Right cardiac atrium (tissue), 5 donors: Measurements from ENCODE around the gene CD164. TPM values are rescaled to one million over a fixed set of nuclear protein-coding genes. Genes with fewer than 3 reads are reported as not detected.

ENCODE experiments used
- ATAC-seq, 2 donors: fragments of 200-7000 bp; cut with Tn5 transposase; one replicate each; pipeline versions ENCODE4 v1.8.0 to v1.9.1; 2020; ENCODE audit warnings: moderate library complexity in 2 of 2, mild to moderate bottlenecking in 1 of 2
- DNase-seq, 3 donors: peaks; one replicate each; pipeline ENCODE4 v3.0.0-alpha.2; 2020
- H3K27ac ChIP-seq: one replicate; pipeline ENCODE4 v1.5.1; 2013; ENCODE audit warnings: mild to moderate bottlenecking, low read length, control low read depth, moderate library complexity
- H3K27me3 ChIP-seq: one replicate; pipeline ENCODE4 v1.6.1; 2013; ENCODE audit not compliant: control insufficient read depth, insufficient read depth
- H3K4me1 ChIP-seq: one replicate; pipeline ENCODE4 v1.6.1; 2013; ENCODE audit warnings: low read length; ENCODE audit not compliant: control insufficient read depth, insufficient read depth
- H3K4me3 ChIP-seq: one replicate; pipeline ENCODE4 v1.5.1; 2013; ENCODE audit warnings: low read length, control low read depth
- H3K9me3 ChIP-seq: one replicate; pipeline ENCODE4 v1.6.1; 2013; ENCODE audit warnings: low read length; ENCODE audit not compliant: control insufficient read depth
- WGBS: extraction: QIAGEN DNeasy Blood & Tissue Kit; methylation state at CpG from one replicate; pipeline ENCODE4 v1.1.7; 2013; 5-methylcytosine and 5-hydroxymethylcytosine counted together
- intact Hi-C, 4 donors: fragments of 100-400 bp; cut with DNase I; formaldehyde crosslinking; loops; one replicate each; pipeline versions ENCODE4 v1.11.0 to v1.14.0; 2022 to 2023
- long read RNA-seq, 4 donors: library from polyadenylated mRNA; unstranded; transcript quantifications; one replicate each; pipeline ENCODE4 v2.0.0, GENCODE V29; 2020 to 2021
- polyA plus RNA-seq: library from polyadenylated mRNA; stranded (reverse); fragments of 200-250 nt; gene quantifications from one replicate; pipeline ENCODE4 v1.2.3, GENCODE V29; 2013
- total RNA-seq, 4 donors: library from RNA; stranded (reverse); fragmentation: NEBNext Ultra II Directional; extraction: Animal tissue kit (Norgen Biotek cat#: 25700); gene quantifications; one replicate each; pipeline ENCODE4 v1.2.1, GENCODE V29; 2021
- donor health status: healthy with polysubstance abuse.
- donor health status: DM: no; HTN: yes; CAD: no.
- donor health status: DM: no; HTN: no; CAD: no.
- donor health status: DM: no; HTN: yes; CAD: no; lungs with severe emphysema.
- donor health status: DM: yes; HTN: yes; CAD: no.

The CD164 gene
- total RNA-seq (100 to 1,000 TPM; 128 to 141 (median 135) TPM), polyA plus RNA-seq (105 TPM)
- long read RNA-seq, donor 1, transcript CD164-202 (6 exons, 3,365 nt): major isoform, 389 of 402 reads
- long read RNA-seq, donor 1, transcript CD164-203 (5 exons, 2,936 nt): minor isoform, 7 of 402 reads
- long read RNA-seq, donor 1, partial matches to known transcripts: 1 of 402 reads
- long read RNA-seq, donor 1, other reads (novel, unspliced or antisense): 4 of 402 reads
- long read RNA-seq, donor 2, transcript CD164-202 (6 exons, 3,365 nt): major isoform, 108 of 113 reads
- long read RNA-seq, donor 2, transcript CD164-203 (5 exons, 2,936 nt): minor isoform, 5 of 113 reads
- long read RNA-seq, donor 2, partial matches to known transcripts: 0 of 113 reads
- long read RNA-seq, donor 2, other reads (novel, unspliced or antisense): 0 of 113 reads
- long read RNA-seq, donor 3, full-length matches to known transcripts: 624 of 632 reads
- long read RNA-seq, donor 3, partial matches to known transcripts: 0 of 632 reads
- long read RNA-seq, donor 3, other reads (novel, unspliced or antisense): 8 of 632 reads
- long read RNA-seq, donor 4, transcript CD164-202 (6 exons, 3,365 nt): major isoform, 143 of 148 reads
- long read RNA-seq, donor 4, partial matches to known transcripts: 0 of 148 reads
- long read RNA-seq, donor 4, other reads (novel, unspliced or antisense): 2 of 148 reads

- Histone ChIP-seq H3K27ac (peak within 1 kb of the TSS; percentile 80), H3K27me3 (no peaks in the 10 kb centered on the region), H3K4me1 (no peaks in the 10 kb centered on the region), H3K4me3 (peak within 1 kb of the TSS; percentile 81), H3K9me3 (no peaks in the 10 kb centered on the region)
- ATAC-seq (peak; percentile 93 to 95), DNase-seq (peak; percentile 94 to 98 (median 97))
- under 1% methylated on average over 93 of the region's 93 CpGs for WGBS
- intact Hi-C loops: loop anchor here in 3 of 4 donors (5.0 to 10.0 kb wide), 2 partner anchors 195 to 287 kb away; partner anchors contain the start of genes CEP57L1 (in 2 of the 3) and SESN1 (in 2 of the 3)
Observed at GRCh38 chr6:109381747-109382575, at the start of gene CD164. Gene CD164, minus strand, starts transcription at chr6:109382467. Its CDS starts 89 bp downstream, at chr6:109382378.

GRCh38 chr6:109429496-109429895 is 47.2 kb upstream of the CD164 start:
- no peak for DNase-seq
- Histone ChIP-seq H3K9me3 (no peaks in the 10 kb centered on the region), H3K4me1 (peaks cover 4% of the 10 kb centered on the region), H3K27me3 (no peaks in the 10 kb centered on the region), H3K27ac (no peak overlapping the region), H3K4me3 (no peak overlapping the region)
- intact Hi-C loops: no loop called here
- WGBS: 91% methylated on average over 3 of the region's 3 CpGs
- ATAC-seq: no peak

- DNase-seq: no peak
Observed at GRCh38 chr6:109428889-109429477, 46.7 kb upstream of the CD164 start.

GRCh38 chr6:109424946-109425345 is 42.7 kb upstream of the CD164 start:
- H3K27me3 ChIP-seq: no peaks in the 10 kb centered on the region
- H3K4me3 ChIP-seq: no peak overlapping the region
- no peaks in the 10 kb centered on the region for H3K9me3 ChIP-seq
- no peak overlapping the region for H3K27ac ChIP-seq
- intact Hi-C loops: no loop called here
- DNase-seq (no peak), ATAC-seq (no peak)
- WGBS: 90% methylated on average over 2 of the region's 2 CpGs
- H3K4me1 ChIP-seq: peaks cover 4% of the 10 kb centered on the region

More at GRCh38 chr6:109428889-109429477, 46.7 kb upstream of the CD164 start:
- H3K9me3 ChIP-seq: no peaks in the 10 kb centered on the region
- ATAC-seq: peak; percentile 47 to 63
- H3K27me3 ChIP-seq: no peaks in the 10 kb centered on the region
- no peak overlapping the region for H3K4me3 ChIP-seq
- H3K27ac ChIP-seq: no peak overlapping the region
- WGBS: 38% methylated on average over 7 of the region's 7 CpGs
- H3K4me1 ChIP-seq: peaks cover 4% of the 10 kb centered on the region
- intact Hi-C loops: no loop called here

GRCh38 chr6:109421184-109421583 is 38.9 kb upstream of the CD164 start:
- Histone ChIP-seq H3K27ac (no peak overlapping the region), H3K27me3 (no peaks in the 10 kb centered on the region), H3K4me3 (no peak overlapping the region), H3K4me1 (no peaks in the 10 kb centered on the region), H3K9me3 (no peaks in the 10 kb centered on the region)
- 85% methylated on average over 1 of the region's 1 CpG for WGBS
- no peak for ATAC-seq
- intact Hi-C loops: no loop called here
- no peak for DNase-seq

- Histone ChIP-seq H3K9me3 (no peaks in the 10 kb centered on the region), H3K4me1 (no peaks in the 10 kb centered on the region), H3K27ac (no peak overlapping the region), H3K4me3 (no peak overlapping the region), H3K27me3 (no peaks in the 10 kb centered on the region)
- DNase-seq: no peak
- WGBS: 52% methylated on average over 1 of the region's 1 CpG
- ATAC-seq: no peak
- intact Hi-C loops: no loop called here
Observed at GRCh38 chr6:109420751-109421150, 38.5 kb upstream of the CD164 start.

- no peaks in the 10 kb centered on the region for H3K4me1 ChIP-seq
- ATAC-seq: no peak
- no peaks in the 10 kb centered on the region for H3K27me3 ChIP-seq
- no peak overlapping the region for H3K4me3 ChIP-seq
- WGBS: 94% methylated on average over 4 of the region's 4 CpGs
- no peak overlapping the region for H3K27ac ChIP-seq
- intact Hi-C loops: no loop called here
- no peak for DNase-seq
- H3K9me3 ChIP-seq: no peaks in the 10 kb centered on the region
Observed at GRCh38 chr6:109417646-109418045, 35.4 kb upstream of the CD164 start.

GRCh38 chr6:109411034-109411433 is 28.8 kb upstream of the CD164 start:
- 93% methylated on average over 2 of the region's 2 CpGs for WGBS
- DNase-seq: no peak
- H3K4me1 ChIP-seq: no peaks in the 10 kb centered on the region
- intact Hi-C loops: no loop called here
- H3K4me3 ChIP-seq: no peak overlapping the region
- no peak for ATAC-seq
- H3K27me3 ChIP-seq: no peaks in the 10 kb centered on the region
- no peaks in the 10 kb centered on the region for H3K9me3 ChIP-seq
- H3K27ac ChIP-seq: no peak overlapping the region

GRCh38 chr6:109406196-109406595 is 23.9 kb upstream of the CD164 start:
- Histone ChIP-seq H3K27me3 (no peaks in the 10 kb centered on the region), H3K4me1 (no peaks in the 10 kb centered on the region), H3K9me3 (no peaks in the 10 kb centered on the region), H3K4me3 (no peak overlapping the region), H3K27ac (no peak overlapping the region)
- ATAC-seq (peak in 1 of 2 donors; percentile 41), DNase-seq (no peak)
- intact Hi-C loops: no loop called here
- WGBS: 83% methylated on average over 4 of the region's 4 CpGs

- ATAC-seq (peak; percentile 50 to 75), DNase-seq (no peak)
- Histone ChIP-seq H3K4me1 (no peaks in the 10 kb centered on the region), H3K9me3 (no peaks in the 10 kb centered on the region), H3K27me3 (no peaks in the 10 kb centered on the region), H3K4me3 (no peak overlapping the region), H3K27ac (no peak overlapping the region)
- WGBS: 75% methylated on average over 4 of the region's 4 CpGs
- intact Hi-C loops: loop anchor here in 1 of 4 donors (5.0 kb wide), 1 partner anchor 210 kb away; no protein-coding TSS in a partner anchor
Observed at GRCh38 chr6:109397020-109397419, 14.8 kb upstream of the CD164 start.
